Liver (tissue), 9 donors: Measurements from ENCODE around the gene GATA5. TPM values are rescaled to one million over a fixed set of nuclear protein-coding genes. Genes with fewer than 3 reads are reported as not detected.

Experiments
- DNase-seq: peaks from one replicate; pipeline ENCODE4 v3.0.0-alpha.2; 2017; ENCODE audit warnings: low spot score
- H3K27ac ChIP-seq, 2 donors: one replicate each; pipeline ENCODE4 v1.7.0; 2013; ENCODE audit warnings: inconsistent platforms in 2 of 2, low read length in 2 of 2, control low read depth in 1 of 2, low read depth in 1 of 2, mild to moderate bottlenecking in 1 of 2
- H3K27me3 ChIP-seq, 4 donors: one replicate each; pipeline versions ENCODE4 v1.6.1 to v1.7.0; 2013; ENCODE audit warnings: low read length in 3 of 4, inconsistent platforms in 1 of 4, mild to moderate bottlenecking in 1 of 4, moderate library complexity in 1 of 4; ENCODE audit not compliant: control insufficient read depth in 4 of 4, insufficient read depth in 4 of 4
- H3K36me3 ChIP-seq, 4 donors: one replicate each; pipeline versions ENCODE4 v1.6.1 to v1.7.0; 2013; ENCODE audit warnings: low read length in 3 of 4, mild to moderate bottlenecking in 3 of 4, low read depth in 1 of 4, moderate library complexity in 1 of 4; ENCODE audit not compliant: control insufficient read depth in 4 of 4, insufficient read depth in 3 of 4
- H3K4me1 ChIP-seq, 4 donors: one replicate each; pipeline versions ENCODE4 v1.6.1 to v1.7.0; 2013; ENCODE audit warnings: low read length in 3 of 4, mild to moderate bottlenecking in 3 of 4, moderate library complexity in 1 of 4; ENCODE audit not compliant: control insufficient read depth in 4 of 4, insufficient read depth in 4 of 4
- H3K4me3 ChIP-seq, 3 donors: one replicate each; pipeline versions ENCODE4 v1.6.1 to v1.7.0; 2013; ENCODE audit warnings: low read length in 3 of 3, control low read depth in 1 of 3, low read depth in 1 of 3, mild to moderate bottlenecking in 1 of 3
- H3K9ac ChIP-seq, 2 donors: one replicate each; pipeline ENCODE4 v1.7.0; 2013; ENCODE audit warnings: low read length in 2 of 2, mild to moderate bottlenecking in 2 of 2, moderate library complexity in 2 of 2, control low read depth in 1 of 2, low read depth in 1 of 2
- H3K9me3 ChIP-seq, 4 donors: one replicate each; pipeline versions ENCODE4 v1.6.1 to v1.7.0; 2013; ENCODE audit warnings: low read length in 3 of 4; ENCODE audit not compliant: control insufficient read depth in 4 of 4
- ATF3 ChIP-seq: IDR thresholded peaks from 2 replicates; pipeline ENCODE4 v1.6.1; 2016; ENCODE audit warnings: antibody characterized with exemption
- CTCF ChIP-seq: fragments of 150-350 bp; IDR thresholded peaks from 2 replicates; pipeline ENCODE4 v1.5.1; 2017; ENCODE audit warnings: improper control_type of control experiment, low read depth, low read length; ENCODE audit not compliant: missing input control
- EGR1 ChIP-seq, 2 donors: IDR thresholded peaks; 2 replicates each; pipeline ENCODE4 v1.6.1; 2016 to 2018; ENCODE audit warnings: antibody characterized with exemption in 2 of 2, low read depth in 2 of 2
- FOXA1 ChIP-seq: IDR thresholded peaks from 2 replicates; pipeline ENCODE4 v1.6.1; 2016; ENCODE audit warnings: antibody characterized with exemption
- FOXA2 ChIP-seq: IDR thresholded peaks from 2 replicates; pipeline ENCODE4 v1.6.1; 2016; ENCODE audit warnings: antibody characterized with exemption
- GABPA ChIP-seq, 2 donors: IDR thresholded peaks in 1 of 2; conservative IDR thresholded peaks in 1 of 2; 2 replicates each; pipeline ENCODE4 v1.6.1; 2016; ENCODE audit warnings: antibody characterized with exemption in 2 of 2, mild to moderate bottlenecking in 1 of 2, moderate library complexity in 1 of 2
- HNF4A ChIP-seq, 2 donors: conservative IDR thresholded peaks; 2 replicates each; pipeline ENCODE4 v1.6.1; 2016; ENCODE audit warnings: antibody characterized with exemption in 2 of 2, mild to moderate bottlenecking in 2 of 2
- HNF4G ChIP-seq: IDR thresholded peaks from 2 replicates; pipeline ENCODE4 v1.6.1; 2016; ENCODE audit warnings: antibody characterized with exemption
- JUND ChIP-seq, 2 donors: IDR thresholded peaks; 2 replicates each; pipeline ENCODE4 v1.6.1; 2016; ENCODE audit warnings: antibody characterized with exemption in 2 of 2
- MAX ChIP-seq: IDR thresholded peaks from 2 replicates; pipeline ENCODE4 v1.6.1; 2016; ENCODE audit warnings: antibody characterized with exemption
- NR2F2 ChIP-seq: IDR thresholded peaks from 2 replicates; pipeline ENCODE4 v1.6.1; 2016; ENCODE audit warnings: antibody characterized with exemption
- RAD21 ChIP-seq, 2 donors: IDR thresholded peaks; 2 replicates each; pipeline ENCODE4 v1.6.1; 2016; ENCODE audit warnings: antibody characterized with exemption in 2 of 2, mild to moderate bottlenecking in 2 of 2
- REST ChIP-seq: IDR thresholded peaks from 2 replicates; pipeline ENCODE4 v1.6.1; 2016; ENCODE audit warnings: antibody characterized with exemption, mild to moderate bottlenecking
- RXRA ChIP-seq, 2 donors: IDR thresholded peaks; 2 replicates each; pipeline ENCODE4 v1.6.1; 2017 to 2018; ENCODE audit warnings: antibody characterized with exemption in 2 of 2, mild to moderate bottlenecking in 1 of 2
- SP1 ChIP-seq: IDR thresholded peaks from 2 replicates; pipeline ENCODE4 v1.6.1; 2018; ENCODE audit warnings: antibody characterized with exemption, mild to moderate bottlenecking
- TAF1 ChIP-seq: conservative IDR thresholded peaks from 2 replicates; pipeline ENCODE4 v1.6.1; 2016; ENCODE audit warnings: antibody characterized with exemption, mild to moderate bottlenecking
- YY1 ChIP-seq: IDR thresholded peaks from 2 replicates; pipeline ENCODE4 v1.6.1; 2016; ENCODE audit warnings: antibody characterized with exemption, mild to moderate bottlenecking
- ZBTB33 ChIP-seq: IDR thresholded peaks from 2 replicates; pipeline ENCODE4 v1.6.1; 2016; ENCODE audit warnings: antibody characterized with exemption
- WGBS: extraction: QIAGEN DNeasy Blood & Tissue Kit; methylation state at CpG from one replicate; pipeline ENCODE4 v1.1.7; 2013; 5-methylcytosine and 5-hydroxymethylcytosine counted together
- polyA plus RNA-seq, 2 donors: library from polyadenylated mRNA; stranded (reverse) in 1 of 2; unstranded in 1 of 2; fragments of 200-250 nt in 1 of 2; fragments of >200 nt in 1 of 2; fragmentation: Nextera tagmentation in 1 of 2; extraction: Ambion mirVana in 1 of 2; gene quantifications; one replicate each; pipeline versions ENCODE4 v1.2.1 to v1.2.3, GENCODE V29; 2013 to 2015
- total RNA-seq, 2 donors: library from RNA; depleted of rRNA; stranded (reverse); fragments of >200 nt; gene quantifications; one replicate each; pipeline ENCODE4 v1.2.3, GENCODE V29; 2014
- donor health status: healthy.
- donor health status: healthy.
- donor health status: healthy.
- donor health status: healthy.
- donor health status: healthy.

Gene GATA5
- total and polyA plus RNA-seq, 4 donors = 0.25 to 6.1 (median 0.34) TPM

GRCh38 chr20:62506791-62507190 lies 31.0 kb upstream of the GATA5 start:
- WGBS = 93% methylated on average over 16 of the region's 16 CpGs
- DNase-seq = no peak
- Histone ChIP-seq H3K9me3 (no peaks in the 10 kb centered on the region), H3K27me3 (no peaks in the 10 kb centered on the region), H3K27ac (no peak overlapping the region), H3K4me1 (no peaks in the 10 kb centered on the region), H3K36me3 (no peaks in the 10 kb centered on the region), H3K4me3 (no peak overlapping the region), H3K9ac (no peak overlapping the region)
- TF ChIP-seq GABPA (IDR thresholded peaks at IDR 0.05 in 1 of 2, conservative IDR thresholded peaks at IDR 0.05 in 1 of 2) (no peak), TAF1 (no peak), SP1 (no peak)

- H3K36me3 ChIP-seq = no peaks in the 10 kb centered on the region
- no peak overlapping the region for H3K4me3 ChIP-seq
- no peaks in the 10 kb centered on the region for H3K9me3 ChIP-seq
- no peak overlapping the region for H3K27ac ChIP-seq
- TF ChIP-seq HNF4A (conservative IDR thresholded peaks at IDR 0.05) = no peak
- no peak for TF ChIP-seq EGR1 (IDR thresholded peaks at IDR 0.05; ENCODE audit: low read depth in 2 of 2)
- TF ChIP-seq YY1 = no peak
- no peak overlapping the region for H3K9ac ChIP-seq
- H3K27me3 ChIP-seq = no peaks in the 10 kb centered on the region
- WGBS = 75% methylated on average over 9 of the region's 9 CpGs
- no peaks in the 10 kb centered on the region for H3K4me1 ChIP-seq
- DNase-seq = no peak
Measured at GRCh38 chr20:62506087-62506486, 30.3 kb upstream of the GATA5 start.

- TF ChIP-seq REST = no peak
- TF ChIP-seq NR2F2 = no peak
- TF ChIP-seq ZBTB33 = no peak
- TF ChIP-seq CTCF = no peak
- TF ChIP-seq SP1 = no peak
- TF ChIP-seq HNF4G = no peak
- no peak for TF ChIP-seq HNF4A (conservative IDR thresholded peaks at IDR 0.05)
- TF ChIP-seq JUND (IDR thresholded peaks at IDR 0.05) = no peak
- no peak for TF ChIP-seq TAF1
- no peak for TF ChIP-seq MAX
- no peak for TF ChIP-seq RAD21 (IDR thresholded peaks at IDR 0.05)
- no peak for TF ChIP-seq RXRA (IDR thresholded peaks at IDR 0.05)
- TF ChIP-seq EGR1 (IDR thresholded peaks at IDR 0.05; ENCODE audit: low read depth in 2 of 2) = no peak
- no peak for TF ChIP-seq FOXA2
- no peak for TF ChIP-seq FOXA1
- TF ChIP-seq YY1 = no peak
- no peak for TF ChIP-seq ATF3
- TF ChIP-seq GABPA (IDR thresholded peaks at IDR 0.05 in 1 of 2, conservative IDR thresholded peaks at IDR 0.05 in 1 of 2) = no peak
- Histone ChIP-seq H3K9ac (no peak overlapping the region), H3K36me3 (no peaks in the 10 kb centered on the region), H3K27ac (no peak overlapping the region), H3K27me3 (peaks cover 0 to 2% (median 0%) of the 10 kb centered on the region in 4 donors), H3K4me1 (no peaks in the 10 kb centered on the region), H3K4me3 (no peak overlapping the region), H3K9me3 (no peaks in the 10 kb centered on the region)
- DNase-seq = no peak
- 78% methylated on average over 24 of the region's 24 CpGs for WGBS
Measured at GRCh38 chr20:62505337-62506045, 29.7 kb upstream of the GATA5 start.
